HepG2 (cell line): Measurements from ENCODE around the gene ZPR1. TPM values are rescaled to one million over a fixed set of nuclear protein-coding genes. Genes with fewer than 3 reads are reported as not detected.

Experiments
- ATF1 ChIP-seq: IDR thresholded peaks from 2 replicates; pipeline ENCODE4 v1.6.1; 2016; ENCODE audit warnings: mild to moderate bottlenecking, control low read depth
- ELF4 ChIP-seq: sonication (generic); formaldehyde crosslinking; IDR thresholded peaks from 2 replicates; pipeline ENCODE4 v1.5.0; 2020; ENCODE audit warnings: missing genetic modification reagents, mild to moderate bottlenecking, moderate library complexity, borderline replicate concordance
- FOXO4 ChIP-seq: sonication (generic); formaldehyde crosslinking; conservative IDR thresholded peaks from 2 replicates; pipeline ENCODE4 v1.8.1; 2023; ENCODE audit warnings: missing genetic modification reagents
- MIXL1 ChIP-seq: IDR thresholded peaks from 2 replicates; pipeline ENCODE4 v1.6.1; 2016
- MYC ChIP-seq: sonication (generic); formaldehyde crosslinking; IDR thresholded peaks from 2 replicates; pipeline ENCODE4 v1.9.0; 2021; ENCODE audit warnings: missing genetic modification reagents, borderline replicate concordance
- PLRG1 ChIP-seq: fragments of 450-650 bp; conservative IDR thresholded peaks from 2 replicates; pipeline ENCODE4 v1.6.1; 2016
- REPIN1 ChIP-seq: sonication (generic); formaldehyde crosslinking; IDR thresholded peaks from 2 replicates; pipeline ENCODE4 v1.8.0; 2022; ENCODE audit warnings: missing genetic modification reagents, low read depth, mild to moderate bottlenecking, borderline replicate concordance
- SALL1 ChIP-seq: sonication (generic); formaldehyde crosslinking; IDR thresholded peaks from 2 replicates; pipeline ENCODE4 v1.8.0; 2022; ENCODE audit warnings: mild to moderate bottlenecking, missing genetic modification reagents
- SIX1 ChIP-seq: sonication (generic); formaldehyde crosslinking; IDR thresholded peaks from 2 replicates; pipeline ENCODE4 v1.4.0; 2020; ENCODE audit warnings: missing genetic modification reagents, borderline replicate concordance
- SP140L ChIP-seq: sonication (generic); formaldehyde crosslinking; IDR thresholded peaks from 2 replicates; pipeline ENCODE4 v1.4.0; 2020; ENCODE audit warnings: missing genetic modification reagents, borderline replicate concordance
- TARDBP ChIP-seq: sonication (generic); formaldehyde crosslinking; IDR thresholded peaks from 2 replicates; pipeline ENCODE4 v1.8.0; 2022; ENCODE audit warnings: mild to moderate bottlenecking, missing genetic modification reagents
- ZIK1 ChIP-seq: sonication (generic); formaldehyde crosslinking; IDR thresholded peaks from 2 replicates; pipeline ENCODE4 v1.5.0; 2020; ENCODE audit warnings: mild to moderate bottlenecking, low read depth, missing genetic modification reagents, borderline replicate concordance
- ZKSCAN1 ChIP-seq: fragments of 150-350 bp; IDR thresholded peaks from 2 replicates; pipeline ENCODE4 v1.6.1; 2014; ENCODE audit warnings: low read length
- ZNF20 ChIP-seq: sonication (generic); formaldehyde crosslinking; IDR thresholded peaks from 2 replicates; pipeline ENCODE4 v1.4.0; 2020; ENCODE audit warnings: mild to moderate bottlenecking, moderate library complexity, missing genetic modification reagents
- ZNF205 ChIP-seq: IDR thresholded peaks from 2 replicates; pipeline ENCODE4 v1.6.1; 2018; ENCODE audit warnings: missing biosample characterization, missing genetic modification reagents
- ZNF280D ChIP-seq: sonication (generic); formaldehyde crosslinking; IDR thresholded peaks from 2 replicates; pipeline ENCODE4 v1.5.1; 2020; ENCODE audit warnings: mild to moderate bottlenecking, missing genetic modification reagents
- ZNF34 ChIP-seq: sonication (generic); formaldehyde crosslinking; IDR thresholded peaks from 2 replicates; pipeline ENCODE4 v1.4.0; 2020; ENCODE audit warnings: mild to moderate bottlenecking, missing genetic modification reagents, borderline replicate concordance
- ZNF362 ChIP-seq: sonication (generic); formaldehyde crosslinking; IDR thresholded peaks from 2 replicates; pipeline ENCODE4 v1.4.0; 2020; ENCODE audit warnings: missing genetic modification reagents, mild to moderate bottlenecking, borderline replicate concordance
- ZNF605 ChIP-seq: sonication (generic); formaldehyde crosslinking; IDR thresholded peaks from 2 replicates; pipeline ENCODE4 v1.8.0; 2022; ENCODE audit warnings: mild to moderate bottlenecking, missing genetic modification reagents
- ZNF674 ChIP-seq: sonication (generic); formaldehyde crosslinking; IDR thresholded peaks from 2 replicates; pipeline ENCODE4 v1.5.0; 2020; ENCODE audit warnings: low read depth, mild to moderate bottlenecking, missing genetic modification reagents
- ZNF720 ChIP-seq: sonication (generic); formaldehyde crosslinking; IDR thresholded peaks from 2 replicates; pipeline ENCODE4 v1.4.0; 2020; ENCODE audit warnings: missing genetic modification reagents
- ZNF747 ChIP-seq: sonication (generic); formaldehyde crosslinking; IDR thresholded peaks from 2 replicates; pipeline ENCODE4 v1.8.1; 2023; ENCODE audit warnings: missing genetic modification reagents, mild to moderate bottlenecking, borderline replicate concordance
- ZNF772 ChIP-seq: sonication (generic); formaldehyde crosslinking; IDR thresholded peaks from 2 replicates; pipeline ENCODE4 v1.5.0; 2020; ENCODE audit warnings: mild to moderate bottlenecking, missing genetic modification reagents
- ZNF776 ChIP-seq: sonication (generic); formaldehyde crosslinking; IDR thresholded peaks from 2 replicates; pipeline ENCODE4 v1.4.0; 2020; ENCODE audit warnings: mild to moderate bottlenecking, missing genetic modification reagents
- polyA plus RNA-seq, 8 experiments: library from polyadenylated mRNA; depleted of rRNA in 3 of 8; stranded (reverse) in 7 of 8; unstranded in 1 of 8; fragments of >200 nt; fragmentation: Illumina TruSeq in 4 of 8; extraction: Trizol in 4 of 8; gene quantifications; 2 replicates each; pipeline versions ENCODE4 v1.2.1 to v1.2.3, GENCODE V29; 2011 to 2016; ENCODE audit warnings: low read depth in 4 of 8, missing spikeins in 1 of 8, mixed read lengths in 1 of 8; ENCODE audit not compliant: insufficient read depth in 1 of 8
- total RNA-seq, 5 experiments: library from RNA; depleted of rRNA; stranded (reverse); fragments of >200 nt; fragmentation: Illumina TruSeq; extraction: Trizol; gene quantifications; 2 replicates each; pipeline ENCODE4 v1.2.3, GENCODE V29; 2016; ENCODE audit warnings: low read depth in 1 of 5
- TF ChIP-seq, protein P1 (sequence below): sonication (generic); formaldehyde crosslinking; IDR thresholded peaks from 2 replicates; pipeline ENCODE4 v1.4.0; 2020; ENCODE audit warnings: mild to moderate bottlenecking, missing genetic modification reagents

Gene ZPR1
- total and polyA plus RNA-seq, 2 of the 13 experiments (the other 11 are each of a cell fraction or from before 2014, with no cell fraction given), result 40.0 to 79.3 TPM

DNA sequence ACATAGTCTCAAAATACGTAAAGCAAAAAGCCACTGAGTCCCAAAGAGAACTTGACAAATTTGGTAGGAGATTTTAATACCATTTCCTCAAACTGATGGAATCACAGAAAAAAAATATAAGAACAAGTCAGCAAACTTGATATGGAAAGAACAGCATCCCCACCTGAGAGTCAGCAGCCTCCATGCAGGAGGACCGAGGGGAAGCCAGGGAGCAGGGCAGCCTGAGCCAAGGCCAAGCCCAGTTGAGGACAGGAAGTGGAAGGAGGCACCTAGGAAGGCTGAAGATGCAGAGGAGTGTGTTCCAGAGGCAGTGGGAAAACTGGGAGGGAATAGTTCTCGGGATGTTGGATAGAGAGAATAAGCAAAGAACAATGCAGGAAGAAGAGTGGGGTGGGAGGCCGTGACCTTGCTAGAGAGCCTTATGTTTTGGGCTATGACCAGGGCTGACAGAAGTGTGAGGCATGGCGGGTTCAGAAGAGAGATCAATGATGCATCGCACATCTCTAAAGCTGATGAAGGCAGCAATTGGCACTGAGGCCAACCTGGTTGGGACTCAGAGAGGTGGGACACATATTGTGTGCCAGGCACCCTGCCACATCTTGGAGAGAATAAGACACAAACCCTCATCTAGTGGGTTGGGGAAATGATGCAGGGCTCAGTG is 19.9 kb upstream of the ZPR1 start (continued):
- TF ChIP-seq, protein P1, sequence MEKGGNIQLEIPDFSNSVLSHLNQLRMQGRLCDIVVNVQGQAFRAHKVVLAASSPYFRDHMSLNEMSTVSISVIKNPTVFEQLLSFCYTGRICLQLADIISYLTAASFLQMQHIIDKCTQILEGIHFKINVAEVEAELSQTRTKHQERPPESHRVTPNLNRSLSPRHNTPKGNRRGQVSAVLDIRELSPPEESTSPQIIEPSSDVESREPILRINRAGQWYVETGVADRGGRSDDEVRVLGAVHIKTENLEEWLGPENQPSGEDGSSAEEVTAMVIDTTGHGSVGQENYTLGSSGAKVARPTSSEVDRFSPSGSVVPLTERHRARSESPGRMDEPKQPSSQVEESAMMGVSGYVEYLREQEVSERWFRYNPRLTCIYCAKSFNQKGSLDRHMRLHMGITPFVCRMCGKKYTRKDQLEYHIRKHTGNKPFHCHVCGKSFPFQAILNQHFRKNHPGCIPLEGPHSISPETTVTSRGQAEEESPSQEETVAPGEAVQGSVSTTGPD, result no peak
- TF ChIP-seq SALL1 (CRISPR knock-in tag), result peak; percentile 56; the same call in 1 of the 2 replicates
- TF ChIP-seq ELF4, result 0 out of 2 replicates have a peak, but pooled peaks have one; percentile 67
- no peak for TF ChIP-seq ZNF205 (CRISPR knock-in tag)
- no peak for TF ChIP-seq ZNF605 (CRISPR knock-in tag)
- no peak for TF ChIP-seq REPIN1 (CRISPR knock-in tag)
- no peak for TF ChIP-seq ZNF674 (CRISPR knock-in tag)
- TF ChIP-seq ZIK1 (CRISPR knock-in tag), result no peak
- no peak for TF ChIP-seq TARDBP (CRISPR knock-in tag)
- peak; percentile 3; the same call in 1 of the 2 replicates for TF ChIP-seq ZNF772 (CRISPR knock-in tag)
- no peak for TF ChIP-seq ATF1 (CRISPR knock-in tag)
- no peak for TF ChIP-seq SIX1 (CRISPR knock-in tag)
- TF ChIP-seq ZNF20 (CRISPR knock-in tag), result no peak
- TF ChIP-seq ZNF34 (CRISPR knock-in tag), result no peak
- peak; percentile 45; the same call in 1 of the 2 replicates for TF ChIP-seq MYC
- TF ChIP-seq ZNF776 (CRISPR knock-in tag), result no peak
- no peak for TF ChIP-seq SP140L (CRISPR knock-in tag)
- TF ChIP-seq PLRG1, result no peak
- no peak; the same call in 1 of the 2 replicates for TF ChIP-seq ZKSCAN1
- no peak for TF ChIP-seq ZNF362 (CRISPR knock-in tag)
- no peak for TF ChIP-seq ZNF747 (CRISPR knock-in tag)
- TF ChIP-seq ZNF280D, result peak; percentile 12; the same call in 1 of the 2 replicates
- TF ChIP-seq ZNF720 (CRISPR knock-in tag), result no peak
- TF ChIP-seq MIXL1 (CRISPR knock-in tag), result no peak
- peak; percentile 75; the same call in 1 of the 2 replicates for TF ChIP-seq FOXO4 (CRISPR knock-in tag)
